Caco-2 (cell line): ENCODE results near the gene TMEM41A. TPM values are rescaled to one million over a fixed set of nuclear protein-coding genes. Genes with fewer than 3 reads are reported as not detected.

Source experiments
- BruUV-seq: library from RNA; stranded (reverse); fragments of 400-500 nt; replicated peaks from 2 replicates; lab custom pipeline; 2021; lab: Mats Ljungman, UMichigan
- CTCF ChIA-PET: fragments of 300-600 bp; sonication (Branson Sonifier 250); formaldehyde crosslinking; loops from one replicate; lab custom pipeline; 2022; ENCODE audit warnings: antibody characterized with exemption; lab: Charles Lee
- POLR2A ChIA-PET: fragments of 300-600 bp; sonication (Branson Sonifier 250); formaldehyde crosslinking; loops from one replicate; lab custom pipeline; 2022; ENCODE audit warnings: antibody characterized with exemption; lab: Charles Lee
- DNase-seq, 2 experiments: peaks; one replicate each; pipeline versions ENCODE4 v3.0.0 to v3.0.0-alpha.2; 2020 to 2022
- H3K27me3 ChIP-seq: replicated peaks from 2 replicates; pipeline ENCODE4 v1.6.0; 2011; ENCODE audit warnings: low read length; ENCODE audit not compliant: control insufficient read depth, insufficient read depth
- H3K36me3 ChIP-seq: 2 replicates; pipeline ENCODE4 v1.5.1; 2011; ENCODE audit warnings: low read length; ENCODE audit not compliant: control insufficient read depth, insufficient read depth
- H3K4me1 ChIP-seq: fragments of 250-450 bp; sonication (Bioruptor Pico); 2 replicates; pipeline ENCODE4 v1.5.1; 2020; ENCODE audit warnings: mild to moderate bottlenecking
- H3K4me3 ChIP-seq: 2 replicates; pipeline ENCODE4 v1.5.1; 2011; ENCODE audit warnings: low read depth, mild to moderate bottlenecking, control low read depth, low read length
- H3K9me3 ChIP-seq: fragments of 250-450 bp; sonication (Bioruptor Pico); 2 replicates; pipeline ENCODE4 v1.5.1; 2020; ENCODE audit warnings: mild to moderate bottlenecking, moderate library complexity
- H3K27ac Mint-ChIP-seq: one replicate; pipeline ENCODE4 v1.8.0; 2022; ENCODE audit warnings: mixed read lengths; ENCODE audit not compliant: unreplicated experiment
- H3K27me3 Mint-ChIP-seq: one replicate; pipeline ENCODE4 v1.8.0; 2022; ENCODE audit warnings: mixed read lengths; ENCODE audit not compliant: insufficient read depth, unreplicated experiment
- H3K36me3 Mint-ChIP-seq: one replicate; pipeline ENCODE4 v1.8.0; 2022; ENCODE audit warnings: mild to moderate bottlenecking, mixed read lengths; ENCODE audit not compliant: insufficient read depth, unreplicated experiment
- H3K4me1 Mint-ChIP-seq: one replicate; pipeline ENCODE4 v1.8.0; 2022; ENCODE audit warnings: low read depth, mixed read lengths; ENCODE audit not compliant: unreplicated experiment
- H3K4me3 Mint-ChIP-seq: one replicate; pipeline ENCODE4 v1.8.0; 2022; ENCODE audit warnings: mild to moderate bottlenecking, moderate library complexity, mixed read lengths; ENCODE audit not compliant: unreplicated experiment
- H3K9me3 Mint-ChIP-seq: one replicate; pipeline ENCODE4 v1.8.0; 2022; ENCODE audit warnings: mixed read lengths; ENCODE audit not compliant: unreplicated experiment
- CTCF ChIP-seq, 2 experiments: fragments of 200-600 bp in 1 of 2; IDR thresholded peaks; 1 replicate in 1 of 2; 2 replicates in 1 of 2; pipeline versions ENCODE4 v1.5.1 to v1.8.0; 2011 to 2022; ENCODE audit warnings: antibody characterized with exemption in 1 of 2, control low read depth in 1 of 2, inconsistent platforms in 1 of 2, low read depth in 1 of 2, low read length in 1 of 2, mild to moderate bottlenecking in 1 of 2, moderate library complexity in 1 of 2; ENCODE audit not compliant: insufficient read depth in 1 of 2, severe bottlenecking in 1 of 2, unreplicated experiment in 1 of 2
- intact Hi-C: fragments of 100-400 bp; cut with micrococcal nuclease; formaldehyde crosslinking; loops from one replicate; pipeline ENCODE4 v1.10.0; 2022; ENCODE audit not compliant: unreplicated experiment
- total RNA-seq: library from RNA; stranded (reverse); gene quantifications from 2 replicates; pipeline ENCODE4 v1.2.3, GENCODE V29; 2022

The TMEM41A gene
- total RNA-seq, 1 experiment from 2014 or later, result 39.4 TPM

- Mint-ChIP-seq H3K36me3 (no peaks in the 10 kb centered on the region), H3K9me3 (no peaks in the 10 kb centered on the region), H3K4me1 (peaks cover 8% of the 10 kb centered on the region), H3K4me3 (no peak overlapping the region), H3K27ac (no peak overlapping the region), H3K27me3 (no peaks in the 10 kb centered on the region)
- POLR2A ChIA-PET, result no interaction called here
- Histone ChIP-seq H3K9me3 (no peaks in the 10 kb centered on the region), H3K27me3 (no peaks in the 10 kb centered on the region), H3K4me3 (no peak overlapping the region), H3K4me1 (no peaks in the 10 kb centered on the region), H3K36me3 (no peaks in the 10 kb centered on the region)
- DNase-seq, result no peak
- intact Hi-C loops, result no loop called here
- no TSS peak for BruUV-seq
- CTCF ChIA-PET, result no interaction called here
- TF ChIP-seq CTCF (IDR thresholded peaks at IDR 0.05; ENCODE audit: insufficient read depth in 1 of 2, low read depth in 1 of 2, low read length in 1 of 2, severe bottlenecking in 1 of 2, unreplicated experiment in 1 of 2), result no peak
Observed at GRCh38 chr3:185526349-185526951, 27.6 kb upstream of the TMEM41A start.

GRCh38 chr3:185521349-185522138 is 22.7 kb upstream of the TMEM41A start:
- no peak for TF ChIP-seq CTCF (IDR thresholded peaks at IDR 0.05; ENCODE audit: insufficient read depth in 1 of 2, low read depth in 1 of 2, low read length in 1 of 2, severe bottlenecking in 1 of 2, unreplicated experiment in 1 of 2)
- Histone ChIP-seq H3K27me3 (no peaks in the 10 kb centered on the region), H3K36me3 (no peaks in the 10 kb centered on the region), H3K4me3 (no peak overlapping the region), H3K9me3 (no peaks in the 10 kb centered on the region), H3K4me1 (no peaks in the 10 kb centered on the region)
- Mint-ChIP-seq H3K4me3 (no peak overlapping the region), H3K27ac (no peak overlapping the region), H3K27me3 (no peaks in the 10 kb centered on the region), H3K36me3 (no peaks in the 10 kb centered on the region), H3K4me1 (no peaks in the 10 kb centered on the region), H3K9me3 (no peaks in the 10 kb centered on the region)
- no TSS peak for BruUV-seq
- CTCF ChIA-PET, result no interaction called here
- no peak for DNase-seq
- intact Hi-C loops, result no loop called here
- POLR2A ChIA-PET, result no interaction called here

- CTCF ChIA-PET, result interaction anchor here (0.5 to 1.5 kb wide), 4 partner anchors 11 to 58 kb away, joined by 3 to 7 read pairs (median 3); no protein-coding TSS in a partner anchor
- intact Hi-C loops, result loop anchor here (1.0 kb wide), 1 partner anchor 59 kb away; no protein-coding TSS in a partner anchor
- Histone ChIP-seq H3K4me3 (no peak overlapping the region), H3K36me3 (no peaks in the 10 kb centered on the region), H3K9me3 (no peaks in the 10 kb centered on the region), H3K4me1 (no peaks in the 10 kb centered on the region), H3K27me3 (no peaks in the 10 kb centered on the region)
- TF ChIP-seq CTCF (IDR thresholded peaks at IDR 0.05; ENCODE audit: insufficient read depth in 1 of 2, low read depth in 1 of 2, low read length in 1 of 2, severe bottlenecking in 1 of 2, unreplicated experiment in 1 of 2), result peak in 1 of 2 experiments; percentile 41
- no peaks in the 10 kb centered on the region for H3K27me3 Mint-ChIP-seq
- POLR2A ChIA-PET, result no interaction called here
- H3K4me3 Mint-ChIP-seq, result no peak overlapping the region
- H3K4me1 Mint-ChIP-seq, result no peaks in the 10 kb centered on the region
- no peaks in the 10 kb centered on the region for H3K36me3 Mint-ChIP-seq
- no peaks in the 10 kb centered on the region for H3K9me3 Mint-ChIP-seq
- no TSS peak for BruUV-seq
- peak in 1 of 2 experiments; percentile 32 for DNase-seq
- H3K27ac Mint-ChIP-seq, result no peak overlapping the region
Observed at GRCh38 chr3:185519021-185519420, 20.2 kb upstream of the TMEM41A start.
